ENCODE measurements around the gene HHAT. TPM values are rescaled to one million over a fixed set of nuclear protein-coding genes. Genes with fewer than 3 reads are reported as not detected.

Gene HHAT
- total RNA-seq, 4 donors from 2014 or later: 2.4 to 6.0 (median 4.4) TPM

DNA sequence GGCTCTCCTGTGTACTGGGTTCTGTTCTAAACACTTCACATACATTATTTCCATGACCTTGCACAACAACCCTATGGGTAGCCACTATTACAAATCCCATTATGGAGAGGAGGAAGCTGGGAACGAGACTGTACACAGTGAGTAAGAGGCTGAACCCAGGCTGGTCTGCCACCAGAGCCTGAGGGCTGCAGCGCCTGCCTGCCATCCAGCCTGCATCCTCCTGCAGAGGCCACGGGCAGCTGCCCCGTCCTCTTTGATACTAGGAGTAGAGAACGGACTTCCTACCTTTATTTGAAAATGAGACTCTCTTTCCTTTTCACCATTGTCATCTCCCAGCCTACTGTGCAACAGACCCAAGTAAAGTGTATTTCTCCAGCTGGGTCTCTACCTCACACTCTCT, 370.0 kb downstream of the HHAT start:
- TF ChIP-seq CTCF (IDR thresholded peaks at IDR 0.05; ENCODE audit: low read depth): no peak

GRCh38 chr1:210700083-210700482, 371.4 kb downstream of the HHAT start:
- no peak for TF ChIP-seq CTCF (IDR thresholded peaks at IDR 0.05; ENCODE audit: low read depth)

- TF ChIP-seq CTCF (IDR thresholded peaks at IDR 0.05; ENCODE audit: low read depth): no peak
These were observed 371.8 kb downstream of the HHAT start for GRCh38 chr1:210700511-210700910.

DNA sequence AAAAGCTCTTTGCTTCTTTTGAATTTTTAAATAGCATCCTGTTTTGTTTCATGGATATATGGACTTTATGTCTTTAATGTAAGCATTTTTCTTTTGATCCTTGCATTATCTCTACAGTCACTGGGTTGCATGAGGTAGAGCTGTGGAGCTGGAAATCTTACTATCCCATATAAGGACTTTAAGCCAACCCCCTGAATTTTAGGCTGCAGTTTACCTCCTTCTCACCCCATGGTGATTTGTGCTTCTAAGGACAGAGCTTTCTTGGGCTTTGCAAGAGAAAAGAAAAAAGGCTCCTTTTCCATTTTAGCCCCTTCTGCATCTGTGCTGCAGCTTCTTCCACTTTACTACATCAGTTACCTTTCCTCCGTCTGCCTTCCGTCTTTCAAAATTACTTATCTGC, 373.8 kb downstream of the HHAT start:
- TF ChIP-seq CTCF (IDR thresholded peaks at IDR 0.05; ENCODE audit: low read depth): no peak

GRCh38 chr1:210703593-210703992, 374.9 kb downstream of the HHAT start:
- TF ChIP-seq CTCF (IDR thresholded peaks at IDR 0.05; ENCODE audit: low read depth): no peak

DNA sequence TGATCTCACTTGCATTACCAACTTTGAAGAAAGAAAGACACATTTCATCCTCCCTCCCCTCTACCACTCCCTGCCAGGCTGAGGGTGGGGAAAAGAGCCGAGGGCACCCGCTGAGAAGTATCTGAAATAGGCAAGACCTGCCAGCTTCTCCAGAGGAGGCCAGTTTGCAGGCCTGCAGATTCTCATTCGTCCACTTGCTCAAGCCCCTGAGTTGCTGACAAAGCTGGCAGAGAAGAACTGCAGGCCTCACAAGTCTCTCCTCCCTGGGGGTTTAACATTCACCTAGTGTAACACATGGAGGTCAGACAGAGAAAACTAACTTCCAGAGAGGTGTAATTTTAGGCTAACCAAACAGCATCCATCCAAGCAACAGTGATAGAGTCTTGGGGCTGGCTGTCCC, 376.4 kb downstream of the HHAT start:
- TF ChIP-seq CTCF (IDR thresholded peaks at IDR 0.05; ENCODE audit: low read depth): no peak

- TF ChIP-seq CTCF (IDR thresholded peaks at IDR 0.05; ENCODE audit: low read depth): no peak
These were observed 377.5 kb downstream of the HHAT start for GRCh38 chr1:210706246-210706645.

Data from subcutaneous adipose tissue (tissue), 4 donors.